GM19239 (cell line): ENCODE data around the gene MAP3K2.
A peak's percentile ranks its signal among the peaks of the same experiment; 100 is the strongest.

ENCODE experiments used
- DNase-seq: peaks from one replicate; pipeline ENCODE4 v3.0.0; 2011; ENCODE audit warnings: low spot score; ENCODE audit not compliant: insufficient read length
- FAIRE-seq: peaks from 2 replicates; lab custom pipeline; 2011; peaks lifted over from hg19 to GRCh38; lab: Jason Lieb, UNC

The MAP3K2 gene

GRCh38 chr2:127387655-127388422 lies at the start of gene MAP3K2:
Gene MAP3K2 (minus strand): TSS chr2:127387975. CDS start chr2:127343129, 44,846 bp downstream.
- FAIRE-seq, result peak; percentile 93
- DNase-seq, result peak; percentile 81

GRCh38 chr2:127437056-127437455 lies 49.3 kb upstream of the MAP3K2 start:
- FAIRE-seq (no peak), DNase-seq (no peak)

- FAIRE-seq (no peak), DNase-seq (no peak)
Observed at GRCh38 chr2:127434515-127434914, 46.7 kb upstream of the MAP3K2 start.

- DNase-seq (no peak), FAIRE-seq (no peak)
Observed at GRCh38 chr2:127431408-127432023, 43.7 kb upstream of the MAP3K2 start.

- DNase-seq (no peak), FAIRE-seq (no peak)
Observed at GRCh38 chr2:127429844-127430425, 42.2 kb upstream of the MAP3K2 start.

GRCh38 chr2:127429291-127429690 lies 41.5 kb upstream of the MAP3K2 start:
- no peak for FAIRE-seq
- no peak for DNase-seq

GRCh38 chr2:127428815-127429109 lies 41.0 kb upstream of the MAP3K2 start:
- DNase-seq (no peak), FAIRE-seq (no peak)

GRCh38 chr2:127428057-127428814 lies 40.5 kb upstream of the MAP3K2 start:
- FAIRE-seq, result no peak
- no peak for DNase-seq

GRCh38 chr2:127427376-127428056 lies 39.7 kb upstream of the MAP3K2 start:
- DNase-seq (no peak), FAIRE-seq (no peak)

GRCh38 chr2:127426501-127427354 lies 39.0 kb upstream of the MAP3K2 start:
- no peak for FAIRE-seq

GRCh38 chr2:127425540-127426490 lies 38.0 kb upstream of the MAP3K2 start:
- DNase-seq, result no peak
- no peak for FAIRE-seq

More at GRCh38 chr2:127426501-127427354, 39.0 kb upstream of the MAP3K2 start:
- DNase-seq, result no peak

- DNase-seq (no peak), FAIRE-seq (peak; percentile 8)
Observed at GRCh38 chr2:127424598-127425520, 37.1 kb upstream of the MAP3K2 start.

- FAIRE-seq (no peak), DNase-seq (no peak)
Observed at GRCh38 chr2:127423880-127424279, 36.1 kb upstream of the MAP3K2 start.

- FAIRE-seq (no peak), DNase-seq (no peak)
Observed at GRCh38 chr2:127423478-127423843, 35.7 kb upstream of the MAP3K2 start.

- no peak for FAIRE-seq
- no peak for DNase-seq
Observed at GRCh38 chr2:127422559-127423477, 35.0 kb upstream of the MAP3K2 start.

GRCh38 chr2:127421871-127422558 lies 34.2 kb upstream of the MAP3K2 start:
- no peak for FAIRE-seq
- DNase-seq, result no peak
